Breast epithelium (tissue), 3 donors: ENCODE results near the gene PDIA5.

Experiments
- CTCF ChIP-seq, 3 donors: fragments of 450-650 bp; IDR thresholded peaks; one replicate each; pipeline ENCODE4 v1.5.1; 2016 to 2017; ENCODE audit warnings: antibody characterized with exemption in 3 of 3, mild to moderate bottlenecking in 3 of 3, moderate library complexity in 3 of 3
- POLR2A ChIP-seq: fragments of 450-650 bp; IDR thresholded peaks from one replicate; pipeline ENCODE4 v1.6.1; 2016; ENCODE audit warnings: antibody characterized with exemption, mild to moderate bottlenecking, moderate library complexity
- POLR2AphosphoS5 ChIP-seq, 3 donors: sonication (generic); formaldehyde crosslinking; IDR thresholded peaks; one replicate each; pipeline ENCODE4 v1.6.1; 2017; ENCODE audit warnings: antibody characterized with exemption in 3 of 3

- TF ChIP-seq CTCF (IDR thresholded peaks at IDR 0.05) (no peak), POLR2AphosphoS5 (IDR thresholded peaks at IDR 0.05) (no peak), POLR2A (no peak)
These were observed 45.4 kb upstream of the PDIA5 start for GRCh38 chr3:123021388-123021787.
